ENCODE data around the gene LIN7B. TPM values are rescaled to one million over a fixed set of nuclear protein-coding genes. Genes with fewer than 3 reads are reported as not detected.

Gene LIN7B
- total RNA-seq, 2 donors from 2014 or later, result 31.5 to 35.0 TPM

DNA sequence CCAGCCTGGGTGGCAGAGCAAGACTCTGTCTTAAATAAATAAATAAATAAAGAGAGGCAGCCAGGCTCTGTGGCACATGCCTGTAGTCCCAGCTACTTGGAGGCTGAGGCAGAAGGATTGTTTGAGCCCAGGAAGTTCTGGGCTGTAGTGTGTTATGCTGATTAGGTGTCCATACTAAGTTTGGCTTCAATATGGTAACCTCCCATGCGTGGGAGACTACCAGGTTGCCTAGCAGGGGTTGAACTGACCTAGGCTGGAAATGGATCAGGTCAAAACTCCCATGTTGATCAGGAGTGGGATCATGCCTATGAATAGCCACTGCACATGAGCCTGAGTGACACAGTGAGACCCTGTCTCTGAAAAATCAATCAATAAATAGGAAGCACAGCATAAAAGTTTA is 32.9 kb upstream of the LIN7B start:
- Histone ChIP-seq H3K9me3 (no peaks in the 10 kb centered on the region), H3K36me3 (no peaks in the 10 kb centered on the region), H3K27me3 (no peaks in the 10 kb centered on the region), H3K4me3 (no peak overlapping the region), H3K27ac (no peak overlapping the region), H3K4me1 (peaks cover 0 to 11% of the 10 kb centered on the region in 2 donors)
- TF ChIP-seq, protein P1, sequence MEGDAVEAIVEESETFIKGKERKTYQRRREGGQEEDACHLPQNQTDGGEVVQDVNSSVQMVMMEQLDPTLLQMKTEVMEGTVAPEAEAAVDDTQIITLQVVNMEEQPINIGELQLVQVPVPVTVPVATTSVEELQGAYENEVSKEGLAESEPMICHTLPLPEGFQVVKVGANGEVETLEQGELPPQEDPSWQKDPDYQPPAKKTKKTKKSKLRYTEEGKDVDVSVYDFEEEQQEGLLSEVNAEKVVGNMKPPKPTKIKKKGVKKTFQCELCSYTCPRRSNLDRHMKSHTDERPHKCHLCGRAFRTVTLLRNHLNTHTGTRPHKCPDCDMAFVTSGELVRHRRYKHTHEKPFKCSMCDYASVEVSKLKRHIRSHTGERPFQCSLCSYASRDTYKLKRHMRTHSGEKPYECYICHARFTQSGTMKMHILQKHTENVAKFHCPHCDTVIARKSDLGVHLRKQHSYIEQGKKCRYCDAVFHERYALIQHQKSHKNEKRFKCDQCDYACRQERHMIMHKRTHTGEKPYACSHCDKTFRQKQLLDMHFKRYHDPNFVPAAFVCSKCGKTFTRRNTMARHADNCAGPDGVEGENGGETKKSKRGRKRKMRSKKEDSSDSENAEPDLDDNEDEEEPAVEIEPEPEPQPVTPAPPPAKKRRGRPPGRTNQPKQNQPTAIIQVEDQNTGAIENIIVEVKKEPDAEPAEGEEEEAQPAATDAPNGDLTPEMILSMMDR (IDR thresholded peaks at IDR 0.05), result no peak
- no peak for DNase-seq (ENCODE audit: low spot score)

DNA sequence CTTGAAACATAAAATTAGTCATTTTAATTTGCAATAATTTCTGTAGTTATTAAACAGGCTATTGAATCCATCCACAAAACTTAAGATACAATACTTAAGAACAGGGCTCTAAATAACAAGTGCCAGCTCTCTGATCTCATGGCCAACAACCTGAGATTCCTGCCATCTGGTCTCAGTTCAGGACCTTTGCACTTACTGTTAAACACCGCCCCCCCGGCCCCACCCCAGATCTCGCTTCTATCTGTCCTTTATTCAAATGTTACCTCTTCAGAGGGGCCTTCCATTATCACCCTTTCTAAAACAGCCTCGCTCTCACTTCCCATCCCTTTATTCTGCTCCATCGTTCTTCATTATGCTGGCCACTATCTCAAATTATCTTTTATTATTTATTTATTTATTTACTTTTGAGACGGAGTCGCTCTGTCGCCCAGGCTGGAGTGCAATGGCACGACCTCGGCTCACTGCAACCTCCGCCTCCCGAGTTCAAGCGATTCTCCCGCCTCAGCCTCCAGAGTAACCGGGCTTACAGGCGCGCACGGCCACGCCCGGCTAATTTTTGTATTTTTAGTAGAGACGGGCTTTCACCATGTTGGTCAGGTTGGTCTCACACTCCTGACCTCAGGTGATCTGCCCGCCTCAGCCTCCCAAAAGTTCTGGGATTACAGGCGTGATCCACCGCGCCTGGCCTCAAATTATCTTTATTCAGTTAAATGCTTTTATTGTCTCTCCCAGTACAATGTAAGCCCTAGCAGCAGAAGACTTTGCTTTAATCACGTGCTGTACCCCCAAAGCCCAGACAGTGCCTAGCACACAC is 29.8 kb upstream of the LIN7B start:
- peaks cover 16% of the 10 kb centered on the region for H3K36me3 ChIP-seq
- H3K27ac ChIP-seq, result peak overlapping the region; percentile 85 to 93
- TF ChIP-seq, protein P1 (IDR thresholded peaks at IDR 0.05), result no peak
- no peak for DNase-seq (ENCODE audit: low spot score)
- no peaks in the 10 kb centered on the region for H3K27me3 ChIP-seq
- H3K4me1 ChIP-seq, result peaks cover 0 to 32% of the 10 kb centered on the region in 2 donors
- no peaks in the 10 kb centered on the region for H3K9me3 ChIP-seq
- H3K4me3 ChIP-seq, result peak overlapping the region; percentile 83 to 94

DNA sequence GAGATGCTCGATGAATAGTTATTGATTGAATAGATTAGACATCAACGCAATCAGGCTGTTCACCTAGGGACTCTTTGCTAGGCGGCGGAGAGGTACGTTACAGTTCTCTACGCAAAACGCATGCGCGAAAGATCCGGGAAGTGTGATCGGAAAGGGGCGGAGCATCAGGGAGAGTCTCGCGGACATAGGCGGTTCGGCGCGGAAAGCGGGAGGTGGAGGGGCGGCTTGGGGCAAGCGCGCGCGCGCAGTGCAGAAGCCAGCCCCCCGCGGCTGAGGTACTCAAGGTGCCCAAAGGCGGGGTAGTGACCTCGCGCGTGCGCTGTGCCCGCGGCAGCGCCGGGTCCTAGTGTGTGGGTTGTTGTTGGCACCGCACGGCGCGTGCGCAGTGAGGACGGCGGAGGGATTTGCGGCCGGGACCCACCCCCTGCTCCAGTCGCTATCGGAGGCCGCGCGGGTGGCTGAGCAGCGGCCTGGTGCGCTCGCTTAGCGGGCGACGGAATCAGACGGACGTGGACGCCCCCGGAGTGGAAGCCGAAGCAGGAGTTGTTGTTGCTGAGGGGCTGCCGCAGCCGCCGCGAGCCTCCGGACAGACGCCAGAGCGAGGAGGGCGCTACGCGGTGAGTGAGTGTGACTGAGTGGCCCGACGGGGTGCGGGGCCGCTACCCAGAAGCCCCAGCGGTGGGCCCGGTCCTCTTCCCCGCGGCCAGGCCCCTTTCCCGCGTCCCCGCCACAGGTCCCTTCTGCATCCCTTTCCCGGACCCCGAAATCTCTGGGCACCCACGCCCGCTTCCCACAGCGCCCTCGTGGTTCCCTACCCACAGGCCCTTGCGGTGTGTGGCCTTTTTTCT is 28.9 kb upstream of the LIN7B start, which contains the start of gene SNRNP70:
SNRNP70 (plus strand) TSS at position 432 of the 848 bp plus-strand sequence. CDS start 964 bp downstream, outside the sequence.
- Histone ChIP-seq H3K4me3 (peak within 1 kb of the TSS; percentile 83 to 94), H3K4me1 (peaks cover 0 to 32% of the 10 kb centered on the region in 2 donors), H3K36me3 (peaks cover 24% of the 10 kb centered on the region), H3K27me3 (no peaks in the 10 kb centered on the region), H3K27ac (peak within 1 kb of the TSS; percentile 85 to 93), H3K9me3 (no peaks in the 10 kb centered on the region)
- TF ChIP-seq, protein P1 (IDR thresholded peaks at IDR 0.05), result peak in 1 of 2 donors; percentile 27
- DNase-seq (ENCODE audit: low spot score), result peak; percentile 99

DNA sequence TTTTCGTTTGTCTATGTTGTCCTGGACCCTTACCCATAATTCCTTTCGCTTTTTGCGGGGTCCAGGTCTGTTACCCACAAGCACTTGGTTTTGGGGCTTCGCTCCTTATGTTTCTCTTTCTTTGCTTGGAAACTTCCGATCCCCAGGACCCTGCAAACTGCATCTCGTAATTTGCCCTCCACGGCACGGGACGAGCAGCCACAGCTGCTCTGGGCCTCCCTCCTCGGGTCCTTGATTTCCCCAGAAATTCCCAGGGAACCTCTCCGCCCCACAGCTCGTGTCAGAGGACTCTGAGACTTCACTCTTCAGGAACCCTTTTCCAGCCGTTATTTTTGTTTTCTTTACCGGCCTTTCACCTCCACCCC is 28.3 kb upstream of the LIN7B start:
- H3K36me3 ChIP-seq, result peaks cover 30% of the 10 kb centered on the region
- H3K27ac ChIP-seq, result peak overlapping the region; percentile 85 to 93
- TF ChIP-seq, protein P1 (IDR thresholded peaks at IDR 0.05), result no peak
- H3K4me3 ChIP-seq, result peak overlapping the region; percentile 83 to 94
- peaks cover 0 to 32% of the 10 kb centered on the region in 2 donors for H3K4me1 ChIP-seq
- no peak for DNase-seq (ENCODE audit: low spot score)
- H3K9me3 ChIP-seq, result no peaks in the 10 kb centered on the region
- no peaks in the 10 kb centered on the region for H3K27me3 ChIP-seq

DNA sequence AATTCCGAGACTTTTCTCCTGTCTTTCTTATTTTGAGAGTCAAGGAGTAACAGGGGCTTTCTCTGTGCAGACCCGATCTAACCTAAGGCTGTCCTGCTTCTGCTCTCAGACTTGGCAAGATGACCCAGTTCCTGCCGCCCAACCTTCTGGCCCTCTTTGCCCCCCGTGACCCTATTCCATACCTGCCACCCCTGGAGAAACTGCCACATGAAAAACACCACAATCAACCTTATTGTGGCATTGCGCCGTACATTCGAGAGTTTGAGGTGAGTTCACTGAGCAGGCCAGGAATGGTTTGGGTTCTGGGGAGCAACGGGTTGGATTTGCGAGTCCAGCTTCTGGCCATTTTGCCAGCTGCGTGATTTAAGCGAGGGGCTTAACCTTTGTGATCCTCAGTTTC is 27.9 kb upstream of the LIN7B start:
- peak overlapping the region; percentile 83 to 94 for H3K4me3 ChIP-seq
- peak overlapping the region in 1 of 2 donors; percentile 85 for H3K27ac ChIP-seq
- H3K9me3 ChIP-seq, result no peaks in the 10 kb centered on the region
- DNase-seq (ENCODE audit: low spot score), result no peak
- TF ChIP-seq, protein P1 (IDR thresholded peaks at IDR 0.05), result no peak
- peaks cover 35% of the 10 kb centered on the region for H3K36me3 ChIP-seq
- H3K27me3 ChIP-seq, result no peaks in the 10 kb centered on the region
- H3K4me1 ChIP-seq, result peaks cover 0 to 32% of the 10 kb centered on the region in 2 donors

Data from right atrium auricular region (tissue), 2 donors.